Panc1 (cell line): Measurements from ENCODE around the gene LTB4R. TPM values are rescaled to one million over a fixed set of nuclear protein-coding genes. Genes with fewer than 3 reads are reported as not detected.

Experiments
- ATAC-seq: fragments of 200-7000 bp; cut with Tn5 transposase; 2 replicates; pipeline ENCODE4 v1.9.1; 2020; ENCODE audit warnings: mild to moderate bottlenecking, moderate library complexity
- BruUV-seq: library from RNA; stranded (reverse); fragments of 400-500 nt; replicated peaks from 2 replicates; lab custom pipeline; 2021; lab: Mats Ljungman, UMichigan
- CTCF ChIA-PET: fragments of 300-600 bp; sonication (Branson Sonifier 250); formaldehyde crosslinking; loops from one replicate; lab custom pipeline; 2022; ENCODE audit warnings: antibody characterized with exemption; lab: Charles Lee
- POLR2A ChIA-PET: fragments of 300-600 bp; sonication (Branson Sonifier 250); formaldehyde crosslinking; loops from one replicate; lab custom pipeline; 2022; ENCODE audit warnings: antibody characterized with exemption; lab: Charles Lee
- DNase-seq: peaks from one replicate; pipeline ENCODE4 v3.0.0-alpha.2; 2010; ENCODE audit warnings: low read depth, low spot score
- H3K27ac ChIP-seq: 2 replicates; pipeline ENCODE4 v1.5.1; 2011; ENCODE audit warnings: mild to moderate bottlenecking, low read length, inconsistent platforms
- H3K27me3 ChIP-seq: fragments of 200-500 bp; sonication (Bioruptor generic); 2 replicates; pipeline ENCODE4 v1.6.0; 2014; ENCODE audit warnings: low read length, inconsistent platforms; ENCODE audit not compliant: control insufficient read depth, insufficient read depth
- H3K36me3 ChIP-seq: fragments of 200-500 bp; sonication (Bioruptor generic); 2 replicates; pipeline ENCODE4 v1.5.1; 2014; ENCODE audit warnings: inconsistent platforms, mild to moderate bottlenecking, low read length, moderate library complexity; ENCODE audit not compliant: control insufficient read depth, insufficient read depth
- H3K4me1 ChIP-seq: 2 replicates; pipeline ENCODE4 v1.5.1; 2011; ENCODE audit warnings: inconsistent platforms, mild to moderate bottlenecking, low read length, moderate library complexity; ENCODE audit not compliant: control insufficient read depth, insufficient read depth
- H3K4me3 ChIP-seq, 2 experiments: 2 replicates each; pipeline ENCODE4 v1.5.1; 2011 to 2012; ENCODE audit warnings: low read depth in 2 of 2, low read length in 2 of 2, mild to moderate bottlenecking in 2 of 2, inconsistent platforms in 1 of 2, moderate library complexity in 1 of 2
- H3K9me3 ChIP-seq: fragments of 200-500 bp; sonication (Bioruptor generic); 2 replicates; pipeline ENCODE4 v1.5.1; 2014; ENCODE audit warnings: low read depth, mild to moderate bottlenecking, inconsistent platforms, low read length, moderate library complexity; ENCODE audit not compliant: control insufficient read depth, insufficient read depth
- POLR2AphosphoS5 ChIP-seq: IDR thresholded peaks from 2 replicates; pipeline ENCODE4 v1.6.1; 2012; ENCODE audit warnings: mild to moderate bottlenecking, low read depth, low read length, moderate library complexity
- REST ChIP-seq, 2 experiments: IDR thresholded peaks; 2 replicates each; pipeline ENCODE4 v1.6.1; 2011 to 2012; ENCODE audit warnings: low read depth in 2 of 2, control low read depth in 1 of 2, low read length in 1 of 2, mild to moderate bottlenecking in 1 of 2, moderate library complexity in 1 of 2; ENCODE audit not compliant: insufficient read depth in 1 of 2
- SIN3A ChIP-seq: IDR thresholded peaks from 2 replicates; pipeline ENCODE4 v1.6.1; 2012; ENCODE audit warnings: low read depth, mild to moderate bottlenecking, low read length, moderate library complexity, borderline replicate concordance; ENCODE audit not compliant: insufficient read depth
- TCF7L2 ChIP-seq: IDR thresholded peaks from 2 replicates; pipeline ENCODE4 v1.6.1; 2011; ENCODE audit warnings: mild to moderate bottlenecking, low read depth, low read length, inconsistent platforms
- in situ Hi-C: cut with HindIII; loops from 2 replicates; pipeline ENCODE4 v1.10.0; 2016; ENCODE audit warnings: low sequenced_read_pairs, low pct_unique_long_range_greater_than_20kb
- intact Hi-C: fragments of 100-400 bp; cut with micrococcal nuclease; formaldehyde crosslinking; loops from one replicate; pipeline ENCODE4 v1.10.0; 2022; ENCODE audit not compliant: unreplicated experiment
- total RNA-seq: library from RNA; stranded (reverse); gene quantifications from one replicate; pipeline ENCODE4 v1.2.1, GENCODE V29; 2021; ENCODE audit not compliant: unreplicated experiment
- TF ChIP-seq, protein P1 (sequence below): fragments of 450-650 bp; IDR thresholded peaks from 2 replicates; pipeline ENCODE4 v1.5.1; 2017; ENCODE audit warnings: mild to moderate bottlenecking

The LTB4R gene
- total RNA-seq, 1 experiment from 2014 or later = 4.8 TPM

- peak within 1 kb of the TSS; percentile 77 for H3K27ac ChIP-seq
- TF ChIP-seq POLR2AphosphoS5 (peak; percentile 75), REST (IDR thresholded peaks at IDR 0.05; ENCODE audit: insufficient read depth in 1 of 2, low read depth in 2 of 2, low read length in 1 of 2) (no peak), TCF7L2 (no peak), SIN3A (peak; percentile 95; the same call in 1 of the 2 replicates)
- in situ Hi-C loops (no loop called here), intact Hi-C loops (no loop called here)
- no peaks in the 10 kb centered on the region for H3K27me3 ChIP-seq
- H3K9me3 ChIP-seq = no peaks in the 10 kb centered on the region
- H3K4me1 ChIP-seq = peaks cover 7% of the 10 kb centered on the region; the same call in 1 of the 2 replicates
- ATAC-seq = peak; percentile 87
- peak; percentile 46 for DNase-seq
- H3K36me3 ChIP-seq = peaks cover 9% of the 10 kb centered on the region; the same call in 1 of the 2 replicates
- ChIA-PET CTCF (interaction anchor here (0.5 to 1.6 kb wide), 3 partner anchors 44 to 84 kb away, joined by 3 to 6 read pairs (median 3); partner anchors contain the start of genes MDP1 and TINF2), POLR2A (interaction anchor here (0.6 to 0.7 kb wide), 3 partner anchors 52 to 1430 kb away, joined by 3 to 10 read pairs (median 4); partner anchors contain the start of gene TINF2)
- H3K4me3 ChIP-seq = peak within 1 kb of the TSS; percentile 89 to 92
- BruUV-seq = TSS peak; percentile 70
Measured at GRCh38 chr14:24299255-24300191, 11.8 kb upstream of the LTB4R start, which contains the start of the genes DHRS1 and NOP9. Gene DHRS1, minus strand, starts transcription at chr14:24299780. Its CDS starts 674 bp downstream, at chr14:24299106. Gene NOP9, plus strand, starts transcription at chr14:24299850. Its CDS starts 105 bp downstream, at chr14:24299955.

DNA sequence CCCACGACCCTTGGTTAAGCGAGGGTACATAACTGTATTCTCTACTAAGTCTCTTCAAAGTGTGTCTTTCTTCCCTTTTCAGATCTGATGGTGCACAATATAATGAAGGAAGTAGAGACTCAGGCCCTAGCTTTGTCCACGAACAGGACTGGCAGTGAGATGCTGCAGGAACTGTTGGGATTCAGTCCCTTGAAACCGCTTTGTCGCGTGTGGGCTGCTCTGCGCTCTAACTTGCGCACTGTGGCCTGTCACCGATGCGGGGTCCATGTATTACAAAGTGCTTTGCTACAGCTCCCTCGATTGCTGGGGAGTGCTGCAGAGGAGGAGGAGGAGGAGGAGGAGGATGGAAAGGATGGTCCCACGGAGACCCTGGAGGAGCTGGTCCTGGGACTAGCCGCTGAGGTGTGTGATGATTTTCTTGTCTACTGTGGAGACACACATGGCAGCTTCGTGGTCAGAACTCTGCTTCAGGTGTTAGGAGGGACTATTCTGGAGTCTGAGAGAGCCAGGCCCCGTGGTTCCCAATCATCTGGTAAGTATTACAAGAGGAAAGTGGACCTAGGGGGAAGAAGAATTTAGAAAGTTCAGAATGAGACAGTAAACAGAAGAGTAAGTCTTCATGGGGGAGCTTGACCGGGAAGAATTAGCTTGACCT lies 10.8 kb upstream of the LTB4R start:
- no peak for DNase-seq
- in situ Hi-C loops = no loop called here
- Histone ChIP-seq H3K27me3 (no peaks in the 10 kb centered on the region), H3K9me3 (no peaks in the 10 kb centered on the region), H3K4me1 (peaks cover 7% of the 10 kb centered on the region; the same call in 1 of the 2 replicates), H3K27ac (peak overlapping the region; percentile 77), H3K4me3 (peak overlapping the region; percentile 89 to 92), H3K36me3 (peaks cover 9% of the 10 kb centered on the region; the same call in 1 of the 2 replicates)
- ATAC-seq = no peak
- intact Hi-C loops = no loop called here
- TF ChIP-seq TCF7L2 (no peak), SIN3A (no peak), REST (IDR thresholded peaks at IDR 0.05; ENCODE audit: insufficient read depth in 1 of 2, low read depth in 2 of 2, low read length in 1 of 2) (no peak), POLR2AphosphoS5 (no peak)
- TF ChIP-seq, protein P1, sequence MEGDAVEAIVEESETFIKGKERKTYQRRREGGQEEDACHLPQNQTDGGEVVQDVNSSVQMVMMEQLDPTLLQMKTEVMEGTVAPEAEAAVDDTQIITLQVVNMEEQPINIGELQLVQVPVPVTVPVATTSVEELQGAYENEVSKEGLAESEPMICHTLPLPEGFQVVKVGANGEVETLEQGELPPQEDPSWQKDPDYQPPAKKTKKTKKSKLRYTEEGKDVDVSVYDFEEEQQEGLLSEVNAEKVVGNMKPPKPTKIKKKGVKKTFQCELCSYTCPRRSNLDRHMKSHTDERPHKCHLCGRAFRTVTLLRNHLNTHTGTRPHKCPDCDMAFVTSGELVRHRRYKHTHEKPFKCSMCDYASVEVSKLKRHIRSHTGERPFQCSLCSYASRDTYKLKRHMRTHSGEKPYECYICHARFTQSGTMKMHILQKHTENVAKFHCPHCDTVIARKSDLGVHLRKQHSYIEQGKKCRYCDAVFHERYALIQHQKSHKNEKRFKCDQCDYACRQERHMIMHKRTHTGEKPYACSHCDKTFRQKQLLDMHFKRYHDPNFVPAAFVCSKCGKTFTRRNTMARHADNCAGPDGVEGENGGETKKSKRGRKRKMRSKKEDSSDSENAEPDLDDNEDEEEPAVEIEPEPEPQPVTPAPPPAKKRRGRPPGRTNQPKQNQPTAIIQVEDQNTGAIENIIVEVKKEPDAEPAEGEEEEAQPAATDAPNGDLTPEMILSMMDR = no peak
- POLR2A ChIA-PET = interaction anchor here (0.6 to 0.7 kb wide), 3 partner anchors 53 to 58 kb away, joined by 3 to 4 read pairs (median 3); partner anchors contain the start of gene TINF2
- CTCF ChIA-PET = interaction anchor here (0.6 kb wide), 1 partner anchor 69 kb away, joined by 12 read pairs; no protein-coding TSS in a partner anchor
- BruUV-seq = no TSS peak
